HCT116 (cell line): ENCODE measurements around the gene AIM2. TPM values are rescaled to one million over a fixed set of nuclear protein-coding genes. Genes with fewer than 3 reads are reported as not detected.

Experiments
- ATAC-seq: fragments of 200-7000 bp; cut with Tn5 transposase; 2 replicates; pipeline ENCODE4 v1.9.1; 2020; ENCODE audit warnings: mild to moderate bottlenecking, moderate library complexity
- BruUV-seq: library from RNA; stranded (reverse); fragments of 400-500 nt; replicated peaks from 2 replicates; lab custom pipeline; 2021; lab: Mats Ljungman, UMichigan
- CTCF ChIA-PET: fragments of 300-600 bp; sonication (Branson Sonifier 250); formaldehyde crosslinking; loops from one replicate; lab custom pipeline; 2021; ENCODE audit warnings: antibody characterized with exemption; lab: Charles Lee
- POLR2A ChIA-PET: fragments of 300-600, 350-600 bp; sonication (Branson Sonifier 250); formaldehyde crosslinking; loops from one replicate; lab custom pipeline; 2021; ENCODE audit warnings: antibody characterized with exemption; lab: Charles Lee
- RAD21 ChIA-PET, 2 experiments: fragments of 300-600 bp; sonication (Branson Sonifier 250); formaldehyde crosslinking; loops; one replicate each; lab custom pipeline; 2023; ENCODE audit warnings: low total read pairs in 2 of 2; ENCODE audit not compliant: uncharacterized antibody in 2 of 2, unreplicated experiment in 2 of 2, low non-redundant PET in 1 of 2; lab: Charles Lee
- DNase-seq: peaks from one replicate; pipeline ENCODE4 v3.0.0-alpha.2; 2010; ENCODE audit warnings: low read depth, low spot score
- H2AFZ ChIP-seq: fragments of 200-600 bp; shearing (Covaris generic), sonication (generic); 2 replicates; pipeline ENCODE4 v1.6.1; 2017; ENCODE audit warnings: low read depth, mixed run types, mixed read lengths, antibody characterized with exemption, low read length; ENCODE audit not compliant: poor library complexity, severe bottlenecking
- H3K27ac ChIP-seq: 2 replicates; pipeline ENCODE4 v1.5.1; 2012; ENCODE audit warnings: low read depth, low read length
- H3K27me3 ChIP-seq: fragments of 200-600 bp; sonication (generic); 2 replicates; pipeline ENCODE4 v1.6.1; 2016; ENCODE audit warnings: mixed run types, low read length, mixed read lengths; ENCODE audit not compliant: insufficient read depth
- H3K36me3 ChIP-seq, 2 experiments: fragments of 200-500 bp in 1 of 2; fragments of 200-600 bp in 1 of 2; sonication (Bioruptor generic) in 1 of 2; sonication (generic) in 1 of 2; 2 replicates each; pipeline versions ENCODE4 v1.5.1 to v1.6.1; 2014 to 2016; ENCODE audit warnings: low read length in 2 of 2, inconsistent platforms in 1 of 2, mixed read lengths in 1 of 2, mixed run types in 1 of 2; ENCODE audit not compliant: insufficient read depth in 2 of 2, control insufficient read depth in 1 of 2
- H3K4me1 ChIP-seq, 2 experiments: fragments of 200-600 bp in 1 of 2; sonication (generic) in 1 of 2; 2 replicates each; pipeline versions ENCODE4 v1.5.1 to v1.6.1; 2012 to 2017; ENCODE audit warnings: low read length in 2 of 2, inconsistent platforms in 1 of 2, mild to moderate bottlenecking in 1 of 2, mixed read lengths in 1 of 2, mixed run types in 1 of 2, moderate library complexity in 1 of 2; ENCODE audit not compliant: insufficient read depth in 2 of 2, control insufficient read depth in 1 of 2
- H3K4me2 ChIP-seq: fragments of 200-600 bp; sonication (generic); 2 replicates; pipeline ENCODE4 v1.6.1; 2017; ENCODE audit warnings: mixed run types, low read length, mixed read lengths
- H3K4me3 ChIP-seq, 2 experiments: fragments of 200-600 bp in 1 of 2; sonication (generic) in 1 of 2; replicated peaks in 1 of 2; 2 replicates each; pipeline ENCODE4 v1.5.1; 2011 to 2016; ENCODE audit warnings: low read length in 2 of 2, control low read depth in 1 of 2, low read depth in 1 of 2, mild to moderate bottlenecking in 1 of 2, mixed read lengths in 1 of 2, mixed run types in 1 of 2
- H3K79me2 ChIP-seq: fragments of 200-600 bp; sonication (generic); 2 replicates; pipeline ENCODE4 v1.6.1; 2017; ENCODE audit warnings: mild to moderate bottlenecking, mixed run types, low read length, moderate library complexity, mixed read lengths; ENCODE audit not compliant: insufficient read depth
- H3K9ac ChIP-seq: fragments of 200-600 bp; sonication (generic); 2 replicates; pipeline ENCODE4 v1.6.1; 2016; ENCODE audit warnings: low read length, mixed read lengths
- H3K9me2 ChIP-seq: fragments of 200-600 bp; sonication (generic), shearing (Covaris generic); 2 replicates; pipeline ENCODE4 v1.6.1; 2017; ENCODE audit warnings: mixed run types, mild to moderate bottlenecking, moderate library complexity; ENCODE audit not compliant: insufficient read depth
- H3K9me3 ChIP-seq, 2 experiments: fragments of 200-500 bp in 1 of 2; fragments of 200-600 bp in 1 of 2; sonication (Bioruptor generic) in 1 of 2; sonication (generic) in 1 of 2; 2 replicates each; pipeline ENCODE4 v1.6.1; 2014 to 2017; ENCODE audit warnings: low read length in 2 of 2, mixed read lengths in 2 of 2, inconsistent platforms in 1 of 2, low read depth in 1 of 2, mild to moderate bottlenecking in 1 of 2, mixed run types in 1 of 2, moderate library complexity in 1 of 2; ENCODE audit not compliant: control insufficient read depth in 1 of 2, insufficient read depth in 1 of 2
- H4K20me1 ChIP-seq: fragments of 200-600 bp; sonication (generic), shearing (Covaris generic); 2 replicates; pipeline ENCODE4 v1.6.1; 2017; ENCODE audit warnings: mixed run types, mild to moderate bottlenecking, moderate library complexity; ENCODE audit not compliant: insufficient read depth
- ATF3 ChIP-seq: IDR thresholded peaks from 2 replicates; pipeline ENCODE4 v1.6.1; 2012
- EGR1 ChIP-seq: IDR thresholded peaks from 2 replicates; pipeline ENCODE4 v1.6.1; 2012; ENCODE audit warnings: low read depth
- ELF1 ChIP-seq: IDR thresholded peaks from 2 replicates; pipeline ENCODE4 v1.6.1; 2012; ENCODE audit warnings: low read depth, borderline replicate concordance
- SIN3A ChIP-seq: IDR thresholded peaks from 2 replicates; pipeline ENCODE4 v1.6.1; 2012; ENCODE audit warnings: low read depth
- ZFX ChIP-seq: fragments of 450-650 bp; IDR thresholded peaks from 2 replicates; pipeline ENCODE4 v1.6.1; 2017
- ZNF274 ChIP-seq: fragments of 200-500 bp; sonication (Bioruptor generic); IDR thresholded peaks from 2 replicates; pipeline ENCODE4 v1.6.1; 2014; ENCODE audit warnings: mild to moderate bottlenecking, low read depth, low read length, inconsistent platforms
- intact Hi-C: fragments of 100-400 bp; cut with micrococcal nuclease; formaldehyde crosslinking; loops from 2 replicates; pipeline ENCODE4 v1.10.0; 2022
- total RNA-seq: library from RNA; stranded (reverse); gene quantifications from one replicate; pipeline ENCODE4 v1.2.1, GENCODE V29; 2021; ENCODE audit not compliant: unreplicated experiment

Gene AIM2
- total RNA-seq, 1 experiment from 2014 or later = not detected

GRCh38 chr1:159100589-159100988 lies 24.0 kb upstream of the AIM2 start:
- Histone ChIP-seq H3K9me3 (no peaks in the 10 kb centered on the region), H2AFZ (no peak overlapping the region), H3K4me3 (no peak overlapping the region), H3K9ac (no peak overlapping the region), H3K4me2 (no peak overlapping the region), H4K20me1 (no peaks in the 10 kb centered on the region), H3K27me3 (peaks cover 36% of the 10 kb centered on the region), H3K79me2 (no peaks in the 10 kb centered on the region), H3K4me1 (no peaks in the 10 kb centered on the region), H3K27ac (no peak overlapping the region), H3K9me2 (no peaks in the 10 kb centered on the region), H3K36me3 (no peaks in the 10 kb centered on the region)
- intact Hi-C loops = no loop called here
- BruUV-seq = no TSS peak
- POLR2A ChIA-PET = no interaction called here
- DNase-seq (no peak), ATAC-seq (no peak)
- CTCF ChIA-PET = no interaction called here
- TF ChIP-seq EGR1 = no peak
- no peak for TF ChIP-seq ZNF274
- no peak for TF ChIP-seq SIN3A
- TF ChIP-seq ATF3 = no peak
- TF ChIP-seq ZFX = no peak
- no peak for TF ChIP-seq ELF1
- RAD21 ChIA-PET = no interaction called here

- Histone ChIP-seq H3K27ac (no peak overlapping the region), H3K4me3 (no peak overlapping the region), H2AFZ (no peak overlapping the region), H3K79me2 (no peaks in the 10 kb centered on the region), H3K4me1 (no peaks in the 10 kb centered on the region), H3K36me3 (no peaks in the 10 kb centered on the region), H3K27me3 (peaks cover 36% of the 10 kb centered on the region), H3K9me2 (no peaks in the 10 kb centered on the region), H3K9me3 (no peaks in the 10 kb centered on the region), H4K20me1 (no peaks in the 10 kb centered on the region), H3K4me2 (no peak overlapping the region), H3K9ac (no peak overlapping the region)
- no peak for ATAC-seq
- RAD21 ChIA-PET = no interaction called here
- CTCF ChIA-PET = no interaction called here
- no peak for DNase-seq
- intact Hi-C loops = no loop called here
- POLR2A ChIA-PET = no interaction called here
- TF ChIP-seq ELF1 = no peak
- TF ChIP-seq ATF3 = no peak
- BruUV-seq = no TSS peak
These were observed 22.0 kb upstream of the AIM2 start for GRCh38 chr1:159098596-159098995.
